GM20431 (cell line): ENCODE measurements around the gene AASDHPPT.
"Not testable (repeated sequence)": the region's sequence is repeated elsewhere in the genome, so short reads cannot be mapped to it uniquely, and the experiment has no call there.

Experiments
- in situ Hi-C: fragments of 300-500 bp; cut with MseI, MboI; formaldehyde crosslinking; loops from one replicate; pipeline ENCODE4 v1.15.0; 2020; ENCODE audit warnings: low sequenced_read_pairs; ENCODE audit not compliant: unreplicated experiment

The AASDHPPT gene, protein sequence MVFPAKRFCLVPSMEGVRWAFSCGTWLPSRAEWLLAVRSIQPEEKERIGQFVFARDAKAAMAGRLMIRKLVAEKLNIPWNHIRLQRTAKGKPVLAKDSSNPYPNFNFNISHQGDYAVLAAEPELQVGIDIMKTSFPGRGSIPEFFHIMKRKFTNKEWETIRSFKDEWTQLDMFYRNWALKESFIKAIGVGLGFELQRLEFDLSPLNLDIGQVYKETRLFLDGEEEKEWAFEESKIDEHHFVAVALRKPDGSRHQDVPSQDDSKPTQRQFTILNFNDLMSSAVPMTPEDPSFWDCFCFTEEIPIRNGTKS

DNA sequence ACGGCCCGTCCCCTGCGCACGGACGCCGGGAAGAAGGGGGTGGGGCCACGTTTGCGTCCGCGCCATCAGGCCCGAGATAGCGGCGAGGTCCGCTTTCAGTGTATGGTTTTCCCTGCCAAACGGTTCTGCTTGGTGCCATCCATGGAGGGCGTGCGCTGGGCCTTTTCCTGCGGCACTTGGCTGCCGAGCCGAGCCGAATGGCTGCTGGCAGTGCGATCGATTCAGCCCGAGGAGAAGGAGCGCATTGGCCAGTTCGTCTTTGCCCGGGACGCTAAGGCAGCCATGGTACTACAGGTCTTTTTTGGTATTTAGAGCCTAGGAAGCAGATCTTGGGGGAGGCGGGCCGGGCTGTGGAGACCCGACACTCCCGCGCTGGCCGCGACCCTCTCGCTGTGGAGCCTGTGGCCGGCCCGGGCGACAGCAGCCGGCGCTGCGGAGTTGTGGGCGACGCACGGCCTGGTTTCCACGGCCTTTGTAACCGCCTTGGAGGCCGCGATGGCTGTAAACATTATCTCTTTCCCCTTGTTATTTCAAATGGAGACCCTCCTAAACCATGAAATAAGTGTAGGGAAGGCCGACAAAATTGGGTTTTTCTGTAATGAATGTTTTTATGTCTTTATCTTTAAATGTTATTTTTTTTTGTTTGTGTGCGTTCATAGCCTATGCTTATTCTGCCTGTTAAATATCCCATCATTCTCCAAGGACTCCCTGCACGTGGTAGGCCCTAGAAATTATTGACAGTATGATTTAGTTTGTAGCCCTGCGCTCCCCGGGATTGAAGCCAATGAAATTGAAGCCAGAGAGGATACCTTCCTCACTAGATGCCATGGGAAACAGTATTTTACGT lies at the start of gene AASDHPPT:
AASDHPPT (plus strand) TSS at position 54 of the 847 bp plus-strand sequence; CDS start at position 103, 49 bp downstream.
- in situ Hi-C loops: no loop called here

DNA sequence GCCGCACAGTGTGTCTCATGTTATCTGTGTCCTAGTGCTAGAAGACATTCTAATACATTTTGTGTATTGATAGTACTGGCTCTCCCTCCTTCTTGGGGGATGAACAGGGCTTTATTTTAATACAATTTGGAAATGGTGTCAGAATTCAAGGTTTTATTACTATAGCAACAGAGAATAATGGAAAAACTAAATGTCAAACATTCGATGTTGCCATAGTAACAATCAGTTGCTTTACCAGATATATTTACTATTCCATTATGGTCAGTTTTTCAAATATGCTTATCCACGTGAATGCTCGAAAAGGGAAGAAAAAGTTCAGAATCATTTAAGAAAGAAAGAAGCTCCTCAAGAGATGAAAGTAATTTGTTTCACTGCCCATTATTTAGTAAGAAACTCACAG lies 46.9 kb upstream of the AASDHPPT start:
- in situ Hi-C loops: no loop called here

DNA sequence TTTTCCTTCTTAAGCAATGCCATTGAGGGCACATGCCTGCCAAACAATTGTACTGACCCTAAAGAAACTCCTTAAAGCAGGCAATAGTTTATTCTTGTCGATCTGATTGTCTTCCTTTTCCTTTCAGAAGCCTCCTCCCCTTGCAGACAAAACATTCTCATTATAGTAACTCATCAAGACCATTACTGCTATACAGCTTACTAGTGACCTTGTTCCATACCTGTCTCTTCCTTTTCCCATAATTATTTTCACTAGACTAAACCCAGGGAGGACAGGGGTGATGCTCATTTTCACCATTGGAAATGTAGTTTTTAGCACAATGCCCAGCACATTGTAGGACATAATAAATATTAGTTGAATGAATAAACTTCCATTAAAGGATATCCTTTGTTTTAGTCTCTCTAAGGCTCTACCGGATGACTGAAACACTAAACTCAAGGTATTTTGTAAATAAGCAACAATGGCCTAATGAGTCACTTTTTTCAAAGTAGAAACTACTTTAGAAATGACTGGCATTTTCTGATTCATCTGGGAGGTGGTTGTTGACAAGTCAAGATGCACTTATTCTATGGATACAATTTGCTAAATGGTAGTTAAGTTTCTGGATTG lies 46.2 kb upstream of the AASDHPPT start:
- in situ Hi-C loops: no loop called here

DNA sequence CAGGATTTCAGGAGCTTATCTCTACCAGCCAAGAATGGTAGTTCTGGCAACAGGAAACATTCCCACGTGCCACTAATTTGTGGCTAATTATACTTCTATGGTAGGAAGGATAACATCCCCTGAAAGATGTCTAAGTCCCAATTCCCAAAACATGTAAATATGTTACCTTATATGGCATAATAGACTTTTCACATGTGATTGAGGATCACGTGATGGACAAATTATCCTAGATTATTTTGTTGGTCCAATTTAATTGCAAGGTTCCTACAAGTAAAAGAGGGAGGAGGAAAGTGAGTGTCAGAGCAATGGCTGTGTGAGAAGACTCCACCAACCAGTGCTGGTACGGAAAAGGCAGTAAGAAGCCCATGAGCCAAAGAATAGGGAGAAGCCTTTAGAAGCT lies 45.5 kb upstream of the AASDHPPT start:
- in situ Hi-C loops: no loop called here

DNA sequence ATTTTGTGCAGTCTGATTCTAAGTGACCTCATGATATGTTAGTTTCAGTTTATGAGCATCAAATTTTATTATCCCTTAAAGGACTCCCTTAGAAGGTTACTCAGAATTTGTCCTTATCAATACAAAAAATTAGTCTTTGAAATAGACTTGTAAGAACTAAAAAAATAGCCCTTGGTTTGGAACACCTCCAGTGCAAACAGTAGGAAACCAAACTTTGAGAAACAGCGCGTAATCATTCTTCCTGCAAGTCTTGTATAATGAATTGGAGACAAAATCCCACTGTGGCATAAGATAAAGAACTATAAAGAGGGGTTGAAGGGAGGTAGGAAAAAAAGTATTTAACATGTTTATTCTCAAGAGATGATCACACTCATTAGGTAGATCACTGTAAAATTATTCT lies 44.6 kb upstream of the AASDHPPT start:
- in situ Hi-C loops: no loop called here

DNA sequence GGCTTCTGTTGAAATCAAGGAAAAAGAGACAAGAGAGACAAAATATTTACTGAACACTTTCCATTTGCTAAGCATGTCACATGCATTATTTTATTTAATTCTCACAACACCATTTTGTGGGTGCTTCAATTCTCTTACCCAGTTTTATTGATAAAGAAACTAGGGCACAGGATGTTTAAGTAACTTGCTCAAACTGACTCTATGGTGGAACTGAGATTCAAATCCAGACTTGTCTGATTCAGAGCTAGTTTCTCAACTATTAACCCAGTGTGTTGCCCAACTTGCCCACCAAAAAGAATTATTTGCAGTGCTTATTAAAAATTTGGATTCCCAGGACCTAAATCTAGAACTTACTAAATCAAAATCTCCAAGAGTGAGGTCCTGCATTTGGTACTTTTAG lies 33.9 kb upstream of the AASDHPPT start:
- in situ Hi-C loops: no loop called here

DNA sequence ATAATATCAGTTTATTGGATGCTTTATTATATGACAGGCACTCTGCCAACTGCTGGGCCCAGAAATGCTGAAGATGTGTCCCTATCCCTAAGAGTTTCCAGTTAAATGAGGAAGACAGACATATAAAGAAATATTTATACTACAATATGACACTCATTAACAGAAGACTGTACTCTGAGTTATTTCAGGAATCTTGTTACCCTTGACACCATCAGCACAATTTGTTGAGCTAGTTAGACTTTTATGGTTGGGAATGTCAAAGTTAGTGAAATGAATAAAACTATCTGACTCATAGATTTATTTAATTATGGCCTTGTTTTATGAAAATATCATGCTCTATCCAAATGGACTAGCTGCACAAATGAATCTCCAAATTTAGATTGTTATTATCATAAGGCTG lies 29.8 kb upstream of the AASDHPPT start:
- in situ Hi-C loops: no loop called here

DNA sequence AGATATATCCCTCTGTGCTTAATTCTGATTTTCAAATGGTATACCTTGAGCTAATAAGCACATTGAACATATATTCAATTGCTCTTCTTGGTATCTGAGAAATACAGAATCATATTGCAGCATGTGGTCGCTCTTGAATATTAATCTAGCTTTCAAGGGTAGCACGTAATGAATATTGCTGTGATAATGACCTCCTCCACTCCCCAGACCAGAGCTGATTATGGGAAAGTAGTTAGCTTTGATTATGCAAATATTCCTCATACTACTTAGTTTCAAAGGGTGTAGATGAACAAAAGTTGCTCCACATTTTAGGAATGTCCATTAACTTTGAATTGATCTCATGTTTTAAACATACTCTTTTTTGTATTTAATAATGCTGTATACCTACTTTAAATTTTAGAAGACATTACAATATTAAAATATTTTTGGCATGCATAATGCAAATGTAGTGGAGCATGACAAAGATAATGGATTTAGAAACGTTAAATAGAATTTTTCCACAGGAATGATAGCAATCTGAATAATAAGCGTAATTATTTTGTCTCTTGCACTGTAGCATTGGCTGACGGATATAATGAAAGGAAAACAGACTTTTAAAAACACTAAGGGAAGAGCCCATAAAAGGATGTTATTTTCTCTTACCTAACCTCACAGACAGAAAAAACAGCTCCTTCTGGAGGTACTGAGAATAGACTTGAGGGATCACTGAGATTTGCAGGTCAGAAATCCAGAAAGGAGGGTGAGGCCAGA lies 27.6 kb upstream of the AASDHPPT start:
- in situ Hi-C loops: no loop called here

DNA sequence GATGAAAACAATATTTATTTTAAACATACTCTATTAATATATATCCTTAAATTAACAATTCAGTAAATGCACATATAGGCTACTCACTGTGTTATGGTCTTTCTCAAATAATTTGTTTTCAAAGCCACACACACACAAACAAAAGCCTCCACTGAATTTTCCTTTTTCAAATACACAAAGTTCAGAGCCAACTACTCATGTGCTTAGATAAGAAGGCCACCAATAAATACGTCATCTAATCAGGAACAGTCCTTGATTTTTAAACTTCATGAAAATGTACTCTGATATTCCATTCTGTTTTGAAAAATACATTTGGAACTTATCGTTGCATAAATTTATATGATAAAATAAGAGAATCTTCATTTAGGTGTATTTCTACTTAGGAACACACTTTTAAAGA lies 26.4 kb upstream of the AASDHPPT start:
- in situ Hi-C loops: no loop called here

DNA sequence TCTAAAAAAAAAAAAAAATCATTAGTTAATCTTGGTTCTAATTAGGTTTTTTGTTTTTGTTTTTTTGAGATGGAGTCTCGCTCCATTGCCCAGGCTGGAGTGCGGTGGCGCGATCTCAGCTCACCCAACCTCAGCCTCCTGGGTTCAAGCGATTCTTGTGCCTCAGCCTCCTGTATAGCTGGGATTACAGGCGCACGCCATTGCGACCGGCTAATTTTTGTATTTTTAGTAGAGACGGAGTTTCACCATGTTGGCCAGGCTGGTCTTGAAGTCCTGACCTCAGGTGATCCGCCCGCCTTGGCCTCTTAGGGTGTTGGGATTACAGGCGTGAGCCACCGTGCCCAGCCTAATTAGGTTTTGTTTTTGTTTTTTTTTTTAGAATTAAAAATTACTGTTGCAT lies 19.1 kb upstream of the AASDHPPT start:
- in situ Hi-C loops: not testable (repeated sequence)

DNA sequence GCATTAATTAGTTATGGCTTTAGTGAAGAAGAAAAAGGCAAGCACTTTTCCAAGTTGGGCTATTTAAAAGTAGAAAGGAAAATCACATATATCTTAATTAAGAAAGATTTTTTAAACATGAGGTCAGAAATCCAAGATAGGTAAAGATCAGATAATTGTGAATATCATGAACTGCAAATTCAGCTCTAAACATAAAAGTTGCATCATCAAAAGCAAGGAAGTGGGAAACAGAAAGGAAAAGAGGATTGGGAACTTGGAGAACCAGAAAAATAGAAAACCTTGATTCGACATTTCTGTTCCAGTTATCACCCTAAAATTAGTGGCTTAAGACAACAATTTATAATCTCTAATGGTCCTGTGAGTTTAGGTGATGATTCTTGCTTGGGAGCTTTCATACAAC lies 17.8 kb upstream of the AASDHPPT start:
- in situ Hi-C loops: no loop called here

DNA sequence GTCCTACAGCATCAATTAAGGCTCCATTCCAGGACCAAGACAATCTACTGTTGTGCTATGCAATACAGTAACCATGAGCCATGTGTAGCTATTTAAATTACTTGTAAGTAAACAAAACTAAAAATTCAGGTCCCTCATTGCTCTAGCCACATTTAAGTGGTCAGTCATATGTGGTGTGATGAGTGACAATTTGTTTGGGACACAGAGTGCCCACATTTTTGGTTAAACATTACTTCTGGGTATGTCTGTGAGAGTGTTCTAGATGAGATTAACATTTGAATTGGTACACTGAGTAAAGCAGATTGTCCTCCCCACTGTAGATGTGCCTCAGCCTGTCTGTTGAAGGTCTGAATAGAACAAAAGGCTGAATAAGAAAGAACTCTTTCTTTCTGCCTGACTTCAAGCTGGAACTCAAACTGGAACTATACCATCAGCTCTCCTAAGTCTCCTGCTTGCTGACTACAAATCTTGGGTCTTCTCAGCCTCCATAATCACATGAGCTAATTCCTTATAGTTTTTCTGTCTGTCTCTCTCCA lies 16.1 kb upstream of the AASDHPPT start:
- in situ Hi-C loops: no loop called here

DNA sequence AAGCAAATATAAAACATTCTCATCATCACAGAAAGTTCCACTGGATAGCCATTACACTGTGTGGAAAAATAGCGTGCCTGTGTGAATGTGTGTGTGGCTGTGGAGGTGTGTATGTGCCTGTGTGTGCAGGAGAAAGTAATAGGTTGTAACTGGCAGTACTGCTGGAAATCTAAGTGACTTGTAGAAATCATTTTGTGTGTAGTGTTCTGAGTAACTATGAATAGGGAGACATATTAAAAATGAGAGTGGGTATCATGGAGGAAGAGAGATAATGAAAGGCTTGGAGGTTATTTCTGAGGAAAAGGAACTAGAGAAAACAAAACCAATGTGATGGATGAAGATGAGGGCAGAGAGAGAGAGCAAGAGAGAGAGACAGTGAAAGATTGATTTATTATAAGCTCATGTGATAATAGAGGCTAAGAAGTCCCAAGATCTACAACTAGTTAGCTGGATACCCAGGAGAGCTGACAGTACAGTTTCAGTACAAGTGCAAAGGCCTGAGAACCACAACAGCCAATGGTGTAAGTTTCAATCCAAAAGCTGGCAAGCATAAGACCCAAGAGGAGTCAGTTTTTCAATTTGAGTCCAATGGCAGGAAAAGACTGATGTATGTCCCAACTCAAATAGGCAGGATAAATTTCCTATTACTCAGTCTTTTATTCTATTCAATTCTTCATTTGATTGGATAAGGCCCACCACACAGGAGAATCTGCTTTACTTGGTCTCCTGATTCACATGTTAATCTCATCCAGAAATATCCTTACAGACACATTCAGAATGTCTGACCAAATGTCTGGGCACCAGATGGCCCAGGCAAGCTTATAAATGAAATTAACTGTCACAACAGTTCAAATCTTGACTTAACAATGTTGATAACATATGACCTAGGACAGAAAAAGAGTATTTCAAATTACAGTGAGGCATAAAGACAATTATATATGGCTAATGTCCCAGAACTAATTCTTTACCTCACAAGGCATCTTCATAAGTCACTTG lies 15.2 kb upstream of the AASDHPPT start:
- in situ Hi-C loops: no loop called here

DNA sequence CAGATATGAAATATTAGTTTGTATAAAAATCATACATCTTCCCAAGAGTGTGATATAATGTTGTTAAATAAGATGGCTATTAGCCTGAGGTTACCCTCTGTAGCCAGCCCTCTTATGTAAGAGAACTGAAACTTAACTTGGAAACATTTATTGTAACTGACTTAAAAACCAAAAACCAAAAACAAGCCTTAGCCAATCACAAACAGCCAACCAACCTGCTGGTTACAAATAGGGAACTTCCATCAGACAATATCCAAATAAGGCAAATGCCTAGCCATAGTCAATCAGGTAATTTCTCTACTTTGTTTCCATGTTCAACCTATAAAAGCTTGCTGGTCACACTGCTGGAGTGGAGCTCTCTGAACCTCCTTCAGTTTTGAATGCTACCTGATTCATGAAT lies 14.5 kb upstream of the AASDHPPT start:
- in situ Hi-C loops: no loop called here

DNA sequence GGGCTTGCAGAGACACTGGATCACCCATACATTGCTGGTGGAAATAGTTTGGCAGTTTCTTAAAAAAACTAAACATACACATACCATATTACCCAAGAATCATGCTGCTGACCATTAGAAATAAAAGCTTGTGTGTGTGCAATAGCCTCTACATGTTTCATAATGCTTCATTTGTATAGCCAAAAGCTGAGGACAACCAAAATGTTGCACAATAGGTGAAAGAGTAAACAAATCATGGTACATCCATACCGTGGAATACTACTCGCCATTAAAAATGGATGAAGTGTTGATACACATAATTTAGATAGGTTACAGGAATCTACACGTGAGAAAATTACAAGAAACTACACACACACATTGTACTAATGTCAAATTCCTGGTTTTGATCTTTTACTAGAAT lies 6.9 kb upstream of the AASDHPPT start:
- in situ Hi-C loops: no loop called here

DNA sequence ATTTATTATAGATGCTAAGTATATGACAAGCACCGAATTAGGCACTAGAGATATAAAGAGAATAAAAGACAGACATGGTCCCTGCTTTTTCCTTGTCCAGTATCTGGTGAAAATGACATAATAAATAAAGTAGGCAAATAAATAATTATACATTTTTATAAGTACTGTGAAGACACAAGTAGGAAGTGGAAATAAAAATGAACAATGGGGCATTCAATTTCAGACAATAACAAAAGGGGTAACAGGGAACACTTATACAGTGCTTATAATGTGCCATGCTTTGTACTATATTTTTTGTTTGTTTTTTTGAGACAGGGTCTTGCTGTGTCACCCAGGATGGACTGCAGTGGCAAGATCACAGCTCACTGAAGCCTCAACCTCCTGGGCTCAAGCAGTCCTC lies 4.7 kb upstream of the AASDHPPT start:
- in situ Hi-C loops: no loop called here

DNA sequence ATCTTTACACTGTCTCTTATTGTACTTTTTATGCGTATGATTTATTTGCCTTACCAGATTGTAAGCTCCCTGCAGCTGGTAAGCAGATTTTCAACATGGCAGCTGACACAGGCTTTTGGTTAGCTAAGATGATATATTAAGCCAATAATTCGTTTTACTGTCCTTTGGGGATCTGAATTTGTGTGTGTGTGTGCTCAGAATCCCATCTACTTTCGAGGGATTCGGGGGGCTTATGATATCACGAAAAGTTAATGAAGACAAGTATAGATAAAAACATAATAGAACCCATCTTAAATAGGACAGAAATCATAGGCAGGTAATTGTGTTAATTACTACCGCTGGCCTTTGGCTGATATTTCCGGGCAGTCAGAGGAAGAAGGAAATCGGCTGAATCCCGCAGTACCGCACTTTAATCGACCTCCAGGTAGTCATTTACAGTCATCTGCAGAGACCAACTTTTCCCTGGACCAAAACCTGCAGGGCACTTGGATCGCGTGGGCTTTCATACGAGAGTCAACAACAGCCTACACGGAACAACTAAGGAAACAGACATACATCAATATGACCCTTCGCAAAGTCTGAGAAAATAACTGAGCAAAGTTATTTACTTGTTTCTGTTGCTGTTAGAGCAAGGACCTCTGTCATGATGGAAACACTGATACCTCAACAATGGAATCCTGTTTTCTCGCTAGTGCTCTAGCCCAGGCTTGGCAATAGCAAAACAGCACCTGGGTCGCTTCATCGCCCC lies 1.1 kb upstream of the AASDHPPT start:
- in situ Hi-C loops: no loop called here

DNA sequence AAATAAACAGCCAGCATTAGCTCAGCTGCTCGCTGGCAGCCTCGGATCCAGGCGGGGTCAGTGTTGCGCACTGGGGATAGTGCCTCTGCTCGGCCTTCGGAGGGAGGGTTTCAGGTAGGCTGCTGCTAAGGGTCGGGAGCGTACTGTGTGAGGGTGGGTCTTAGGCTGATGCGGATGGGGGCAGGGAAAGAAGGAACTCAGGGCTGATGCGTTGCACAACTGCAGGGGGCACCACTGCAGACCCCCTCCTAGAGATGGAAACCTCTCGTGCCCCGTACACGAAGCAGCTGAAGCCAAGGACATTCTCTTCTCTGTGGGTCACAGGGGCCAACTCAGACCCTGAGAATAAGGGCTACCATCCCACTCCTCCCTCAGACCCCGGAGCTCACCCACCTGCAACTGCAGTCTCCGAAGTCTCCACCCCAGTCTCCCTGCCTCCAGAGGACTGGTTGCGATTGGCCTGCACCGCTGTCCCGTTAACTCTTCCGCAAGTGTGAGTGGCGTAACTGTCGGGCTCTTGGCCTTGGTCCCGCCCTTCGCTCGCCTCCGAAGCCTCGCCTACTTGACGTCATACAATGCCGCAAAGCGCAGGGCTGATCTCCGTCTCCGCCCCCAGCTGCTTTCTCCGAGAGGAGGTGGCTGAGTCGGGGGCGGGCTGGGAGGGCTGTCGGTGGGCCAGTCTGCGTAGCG lies 398 bp upstream of the AASDHPPT start, which contains the start of gene KBTBD3:
KBTBD3 (minus strand) TSS at position 429 of the 690 bp plus-strand sequence. CDS start 18,250 bp downstream, outside the sequence.
- in situ Hi-C loops: no loop called here
